K562 (cell line): Measurements from ENCODE around the gene SPAG9. TPM values are rescaled to one million over a fixed set of nuclear protein-coding genes. Genes with fewer than 3 reads are reported as not detected.

Experiments used
- ATAC-seq: fragments of 200-7000 bp; cut with Tn5 transposase; 3 replicates; pipeline ENCODE4 v1.9.1; 2020; ENCODE audit warnings: moderate library complexity
- BruUV-seq: library from RNA; stranded (reverse); fragments of 400-500 nt; replicated peaks from 2 replicates; lab custom pipeline; 2021; lab: Mats Ljungman, UMichigan
- CTCF ChIA-PET: fragments of 300-600 bp; formaldehyde crosslinking; extraction: SDS; loops from one replicate; lab custom pipeline; 2021; ENCODE audit warnings: low intra/inter-chr PET ratio; lab: Yijun Ruan, JAX
- POLR2A ChIA-PET: fragments of 300-600, 350-650 bp; sonication (Branson Sonifier 250); formaldehyde crosslinking; extraction: SDS; loops from one replicate; lab custom pipeline; 2021; ENCODE audit warnings: antibody characterized with exemption, inconsistent platforms; lab: Yijun Ruan, JAX
- DNase-seq, 4 experiments: peaks; one replicate each; pipeline versions ENCODE4 v3.0.0 to v3.0.0-alpha.2; 2011 to 2018; ENCODE audit warnings: low spot score in 3 of 4, mixed read lengths in 3 of 4; ENCODE audit errors: extremely low read depth in 1 of 4
- FAIRE-seq: peaks from 2 replicates; lab custom pipeline; 2011; peaks lifted over from hg19 to GRCh38; lab: Jason Lieb, UNC
- H2AFZ ChIP-seq: 2 replicates; pipeline ENCODE4 v1.6.0; 2011; ENCODE audit warnings: low read depth, low read length, control low read depth, inconsistent platforms
- H3K27ac ChIP-seq: fragments of 200-600 bp; 3 replicates; pipeline ENCODE4 v1.8.0; 2011; ENCODE audit warnings: low read depth, mild to moderate bottlenecking, control low read depth, inconsistent platforms, low read length, moderate library complexity, mixed read lengths; ENCODE audit errors: extremely low read depth
- H3K27me3 ChIP-seq, 2 experiments: fragments of 300-600 bp in 1 of 2; 2 replicates in 1 of 2; 3 replicates in 1 of 2; pipeline versions ENCODE4 v1.6.0 to v1.8.0; 2011; ENCODE audit warnings: inconsistent platforms in 2 of 2, low read length in 2 of 2, mild to moderate bottlenecking in 1 of 2, mixed read lengths in 1 of 2, moderate library complexity in 1 of 2; ENCODE audit not compliant: control insufficient read depth in 2 of 2, insufficient read depth in 2 of 2
- H3K36me3 ChIP-seq: fragments of 300-600 bp; 3 replicates; pipeline ENCODE4 v1.8.0; 2011; ENCODE audit warnings: mild to moderate bottlenecking, low read length, inconsistent platforms; ENCODE audit not compliant: control insufficient read depth, insufficient read depth
- H3K4me1 ChIP-seq, 2 experiments: fragments of 200-600 bp in 1 of 2; replicated peaks in 1 of 2; 2 replicates in 1 of 2; 3 replicates in 1 of 2; pipeline versions ENCODE4 v1.5.1 to v1.8.0; 2011; ENCODE audit warnings: inconsistent platforms in 2 of 2, low read length in 2 of 2, mild to moderate bottlenecking in 1 of 2, mixed read lengths in 1 of 2, moderate library complexity in 1 of 2; ENCODE audit not compliant: control insufficient read depth in 2 of 2, insufficient read depth in 2 of 2
- H3K4me2 ChIP-seq: 2 replicates; pipeline ENCODE4 v1.6.1; 2011; ENCODE audit warnings: low read length, control low read depth, inconsistent platforms, mixed read lengths; ENCODE audit not compliant: insufficient read depth
- H3K4me3 ChIP-seq: fragments of 200-600 bp; sonication (generic), shearing (Covaris generic); 2 replicates; pipeline ENCODE4 v1.5.1; 2016; ENCODE audit warnings: control low read depth, inconsistent platforms
- H3K79me2 ChIP-seq: fragments of 200-600 bp; 3 replicates; pipeline ENCODE4 v1.8.0; 2011; ENCODE audit warnings: low read length, inconsistent platforms; ENCODE audit not compliant: control insufficient read depth, insufficient read depth
- H3K9ac ChIP-seq, 2 experiments: 2 replicates each; pipeline versions ENCODE4 v1.6.0 to v1.6.1; 2011; ENCODE audit warnings: low read depth in 2 of 2, low read length in 2 of 2, control low read depth in 1 of 2, inconsistent platforms in 1 of 2, mild to moderate bottlenecking in 1 of 2, mixed read lengths in 1 of 2; ENCODE audit not compliant: insufficient read depth in 1 of 2
- H3K9me1 ChIP-seq: one replicate; pipeline ENCODE4 v1.6.0; 2011; ENCODE audit warnings: inconsistent platforms, mild to moderate bottlenecking, low read length, moderate library complexity; ENCODE audit not compliant: control insufficient read depth, insufficient read depth
- H3K9me3 ChIP-seq: replicated peaks from 2 replicates; pipeline ENCODE4 v1.5.1; 2011; ENCODE audit warnings: low read depth, low read length, inconsistent platforms; ENCODE audit not compliant: control insufficient read depth, insufficient read depth
- H4K20me1 ChIP-seq: replicated peaks from 2 replicates; pipeline ENCODE4 v1.6.1; 2011; ENCODE audit warnings: low read length, inconsistent platforms, mixed read lengths; ENCODE audit not compliant: control insufficient read depth, insufficient read depth
- CEBPZ ChIP-seq: fragments of 150-350 bp; IDR thresholded peaks from 2 replicates; pipeline ENCODE4 v1.6.1; 2014; ENCODE audit warnings: low read depth, mild to moderate bottlenecking, low read length, borderline replicate concordance
- CTBP1 ChIP-seq: fragments of 450-650 bp; IDR thresholded peaks from 2 replicates; pipeline ENCODE4 v1.6.1; 2016; ENCODE audit warnings: borderline replicate concordance
- E2F6 ChIP-seq, 2 experiments: IDR thresholded peaks; 2 replicates each; pipeline ENCODE4 v1.6.1; 2011; ENCODE audit warnings: borderline replicate concordance in 1 of 2, control low read depth in 1 of 2, low read depth in 1 of 2, low read length in 1 of 2, mild to moderate bottlenecking in 1 of 2, mixed read lengths in 1 of 2, moderate library complexity in 1 of 2; ENCODE audit not compliant: insufficient read depth in 1 of 2, insufficient read length in 1 of 2, poor library complexity in 1 of 2, severe bottlenecking in 1 of 2; ENCODE audit errors: extremely low read depth in 1 of 2
- L3MBTL2 ChIP-seq: fragments of 450-650 bp; IDR thresholded peaks from 2 replicates; pipeline ENCODE4 v1.6.1; 2016; ENCODE audit warnings: mild to moderate bottlenecking, moderate library complexity
- NR2C2 ChIP-seq, 2 experiments: fragments of 200-800 bp in 1 of 2; sonication (Bioruptor generic) in 1 of 2; sonication (generic) in 1 of 2; formaldehyde crosslinking in 1 of 2; IDR thresholded peaks; 2 replicates each; pipeline versions ENCODE4 v1.6.1 to v1.8.0; 2016 to 2022; ENCODE audit warnings: mild to moderate bottlenecking in 1 of 2, missing compliant biosample characterization in 1 of 2, missing genetic modification characterization in 1 of 2, missing genetic modification reagents in 1 of 2
- POLR2H ChIP-seq: IDR thresholded peaks from 2 replicates; pipeline ENCODE4 v1.6.1; 2016; ENCODE audit warnings: missing genetic modification characterization, low read depth, mild to moderate bottlenecking, control low read depth, missing compliant biosample characterization, moderate library complexity
- SPI1 ChIP-seq: IDR thresholded peaks from 2 replicates; pipeline ENCODE4 v1.6.1; 2011; ENCODE audit warnings: low read depth, low read length, control low read depth, borderline replicate concordance
- SUPT5H ChIP-seq: fragments of 450-650 bp; IDR thresholded peaks from 2 replicates; pipeline ENCODE4 v1.6.1; 2016
- TFAP4 ChIP-seq: sonication (generic); formaldehyde crosslinking; IDR thresholded peaks from 2 replicates; pipeline ENCODE4 v1.8.0; 2022; ENCODE audit warnings: missing genetic modification reagents, mild to moderate bottlenecking, moderate library complexity, borderline replicate concordance
- WGBS: fragments of 100-300 bp; shearing (Covaris generic); methylation state at CpG from one replicate; pipeline ENCODE4 v1.1.6; 2016; ENCODE audit warnings: low coverage, mixed read lengths; ENCODE audit not compliant: insufficient coverage; ENCODE audit errors: missing lambda C conversion rate; 5-methylcytosine and 5-hydroxymethylcytosine counted together
- in situ Hi-C: fragments of 300-500 bp; cut with MboI; formaldehyde crosslinking; loops from 4 replicates; pipeline ENCODE4 v1.15.0; 2018; ENCODE audit warnings: inconsistent platforms, mixed read lengths
- intact Hi-C: fragments of 100-400 bp; cut with micrococcal nuclease; formaldehyde crosslinking; loops from 2 replicates; pipeline ENCODE4 v1.14.2; 2022
- polyA plus RNA-seq, 8 experiments: library from polyadenylated mRNA; depleted of rRNA in 4 of 8; stranded (reverse) in 5 of 8; unstranded in 3 of 8; fragments of >200 nt; fragmentation: Nextera tagmentation in 2 of 8; fragmentation: Illumina TruSeq in 1 of 8; extraction: Ambion mirVana in 2 of 8; extraction: Trizol in 1 of 8; gene quantifications; 2 replicates each; pipeline versions ENCODE4 v1.2.1 to v1.2.3, GENCODE V29; 2011 to 2014; ENCODE audit warnings: inconsistent platforms in 1 of 8, missing spikeins in 1 of 8
- total RNA-seq, 7 experiments: library from RNA; depleted of rRNA in 6 of 7; stranded (reverse); fragments of >200 nt in 6 of 7; fragmentation: Illumina TruSeq in 2 of 7; extraction: Trizol in 2 of 7; gene quantifications; 2 replicates each; pipeline versions ENCODE4 v1.2.1 to v1.2.3, GENCODE V29; 2011 to 2021; ENCODE audit warnings: low replicate concordance in 1 of 7

Gene SPAG9
- total and polyA plus RNA-seq, 9 of the 15 experiments (the other 6 are each of a cell fraction or from before 2014, with no cell fraction given), result 12.2 to 99.2 (median 58.2) TPM

GRCh38 chr17:51166198-51166986 is 45.7 kb upstream of the SPAG9 start, which contains the start of gene NME2:
Gene NME2 (plus strand): TSS chr17:51166411. CDS start chr17:51166831, 420 bp downstream.
- H3K4me3 ChIP-seq, result peak within 1 kb of the TSS; percentile 94
- POLR2A ChIA-PET, result interaction anchor here (0.6 to 2.1 kb wide), 3 partner anchors 11 to 407 kb away, joined by 3 to 8 read pairs (median 5); partner anchors contain the start of gene NME1
- BruUV-seq, result no TSS peak
- H3K4me1 ChIP-seq, result peaks cover 6 to 33% of the 10 kb centered on the region in 2 experiments; a peak in 4 of 5 replicates
- peaks cover 70% of the 10 kb centered on the region for H3K36me3 ChIP-seq
- no peaks in the 10 kb centered on the region for H4K20me1 ChIP-seq
- intact Hi-C loops, result loop anchor here (5.0 kb wide), 2 partner anchors 96 to 299 kb away; partner anchors contain the start of genes MBTD1, TOB1 and UTP18
- CTCF ChIA-PET, result interaction anchor here (1.3 to 1.6 kb wide), 2 partner anchors 14 to 166 kb away, joined by 4 to 7 read pairs; partner anchors contain the start of gene NME1
- peak within 1 kb of the TSS; percentile 99 for H3K4me2 ChIP-seq
- peak within 1 kb of the TSS; percentile 97 to 98 for H3K9ac ChIP-seq
- H3K9me1 ChIP-seq, result peaks cover 4% of the 10 kb centered on the region
- H3K79me2 ChIP-seq, result peaks cover 39% of the 10 kb centered on the region
- under 1% methylated on average over 39 of the region's 98 CpGs for WGBS
- peak; percentile 96 for ATAC-seq
- in situ Hi-C loops, result no loop called here
- peak; percentile 89 for FAIRE-seq
- H3K9me3 ChIP-seq, result no peaks in the 10 kb centered on the region
- H3K27ac ChIP-seq, result peak within 1 kb of the TSS; percentile 92
- no peaks in the 10 kb centered on the region for H3K27me3 ChIP-seq
- peak; percentile 95 to 96 (median 96) for DNase-seq
- peak within 1 kb of the TSS; percentile 97 for H2AFZ ChIP-seq
- TF ChIP-seq TFAP4 (CRISPR knock-in tag) (0 out of 2 replicates have a peak, but pooled peaks have one; percentile 44), NR2C2 (CRISPR knock-in tag; IDR thresholded peaks at IDR 0.05) (no peak), NR2C2 (tag; IDR thresholded peaks at IDR 0.05) (peak; percentile 92), CTBP1 (0 out of 2 replicates have a peak, but pooled peaks have one; percentile 13), E2F6 (IDR thresholded peaks at IDR 0.05; ENCODE audit: borderline replicate concordance in 1 of 2, extremely low read depth in 1 of 2, insufficient read depth in 1 of 2, insufficient read length in 1 of 2, low read depth in 1 of 2, low read length in 1 of 2, poor library complexity in 1 of 2, severe bottlenecking in 1 of 2) (peak; percentile 76 to 85), POLR2H (peak; percentile 63; the same call in 1 of the 2 replicates), SPI1 (peak; percentile 70), L3MBTL2 (peak; percentile 93), CEBPZ (no peak), SUPT5H (peak; percentile 55; the same call in 1 of the 2 replicates)
